HepG2 (cell line): ENCODE data around the gene SGF29. TPM values are rescaled to one million over a fixed set of nuclear protein-coding genes. Genes with fewer than 3 reads are reported as not detected.
A peak's percentile ranks its signal among the peaks of the same experiment; 100 is the strongest.

ENCODE experiments used
- ARID5B ChIP-seq: IDR thresholded peaks from 2 replicates; pipeline ENCODE4 v1.4.0; 2020; ENCODE audit warnings: mild to moderate bottlenecking, missing genetic modification reagents
- BHLHE40 ChIP-seq: IDR thresholded peaks from 2 replicates; pipeline ENCODE4 v1.6.1; 2011; ENCODE audit warnings: low read length, improper control_type of control experiment
- HMG20A ChIP-seq: IDR thresholded peaks from 2 replicates; pipeline ENCODE4 v1.6.1; 2016; ENCODE audit warnings: borderline replicate concordance
- HOMEZ ChIP-seq: IDR thresholded peaks from 2 replicates; pipeline ENCODE4 v1.6.1; 2016; ENCODE audit warnings: low read depth
- ISL2 ChIP-seq: sonication (generic); formaldehyde crosslinking; IDR thresholded peaks from 2 replicates; pipeline ENCODE4 v1.5.0; 2020; ENCODE audit warnings: missing genetic modification reagents
- RFX1 ChIP-seq: fragments of 450-650 bp; IDR thresholded peaks from 2 replicates; pipeline ENCODE4 v1.6.1; 2017
- SP1 ChIP-seq, 2 experiments: fragments of 450-650 bp in 1 of 2; sonication (generic) in 1 of 2; formaldehyde crosslinking in 1 of 2; IDR thresholded peaks; 2 replicates each; pipeline versions ENCODE4 v1.4.0 to v1.6.1; 2016 to 2020; ENCODE audit warnings: missing genetic modification reagents in 1 of 2
- TSC22D2 ChIP-seq: sonication (generic); formaldehyde crosslinking; IDR thresholded peaks from 2 replicates; pipeline ENCODE4 v1.5.1; 2020; ENCODE audit warnings: missing genetic modification reagents, mild to moderate bottlenecking, borderline replicate concordance
- ZNF335 ChIP-seq: sonication (generic); formaldehyde crosslinking; IDR thresholded peaks from 2 replicates; pipeline ENCODE4 v1.4.0; 2020; ENCODE audit warnings: missing genetic modification reagents
- ZNF574 ChIP-seq: sonication (generic); formaldehyde crosslinking; IDR thresholded peaks from 2 replicates; pipeline ENCODE4 v1.4.0; 2020; ENCODE audit warnings: missing genetic modification reagents
- ZNF850 ChIP-seq: sonication (generic); formaldehyde crosslinking; conservative IDR thresholded peaks from 2 replicates; pipeline ENCODE4 v1.9.0; 2021; ENCODE audit warnings: mild to moderate bottlenecking, missing genetic modification reagents
- ZNF879 ChIP-seq: sonication (generic); formaldehyde crosslinking; IDR thresholded peaks from 2 replicates; pipeline ENCODE4 v1.8.1; 2023; ENCODE audit warnings: missing genetic modification reagents
- polyA plus RNA-seq, 8 experiments: library from polyadenylated mRNA; depleted of rRNA in 3 of 8; stranded (reverse) in 7 of 8; unstranded in 1 of 8; fragments of >200 nt; fragmentation: Illumina TruSeq in 4 of 8; extraction: Trizol in 4 of 8; gene quantifications; 2 replicates each; pipeline versions ENCODE4 v1.2.1 to v1.2.3, GENCODE V29; 2011 to 2016; ENCODE audit warnings: low read depth in 4 of 8, missing spikeins in 1 of 8, mixed read lengths in 1 of 8; ENCODE audit not compliant: insufficient read depth in 1 of 8
- total RNA-seq, 5 experiments: library from RNA; depleted of rRNA; stranded (reverse); fragments of >200 nt; fragmentation: Illumina TruSeq; extraction: Trizol; gene quantifications; 2 replicates each; pipeline ENCODE4 v1.2.3, GENCODE V29; 2016; ENCODE audit warnings: low read depth in 1 of 5

SGF29 gene
- total and polyA plus RNA-seq, 2 of the 13 experiments (the other 11 are each of a cell fraction or from before 2014, with no cell fraction given): 5.0 to 29.4 TPM

GRCh38 chr16:28609631-28610594, 56.2 kb downstream of the SGF29 start, which contains the start of gene SULT1A1 (continued):
- TF ChIP-seq ZNF574 (CRISPR knock-in tag) (peak; percentile 58; the same call in 1 of the 2 replicates), ARID5B (CRISPR knock-in tag) (0 out of 2 replicates have a peak, but pooled peaks have one; percentile 20), BHLHE40 (no peak; the same call in 1 of the 2 replicates), ZNF335 (peak; percentile 66; the same call in 1 of the 2 replicates), TSC22D2 (no peak; the same call in 1 of the 2 replicates), ISL2 (CRISPR knock-in tag) (no peak), SP1 (IDR thresholded peaks at IDR 0.05) (0 out of 2 replicates have a peak, but pooled peaks have one; percentile 13), SP1 (CRISPR knock-in tag; IDR thresholded peaks at IDR 0.05) (no peak), ZNF879 (CRISPR knock-in tag) (peak; percentile 77; the same call in 1 of the 2 replicates), ZNF850 (0 out of 2 replicates have a peak, but pooled peaks have one; percentile 56), RFX1 (no peak), HMG20A (CRISPR knock-in tag) (0 out of 2 replicates have a peak, but pooled peaks have one; percentile 6), HOMEZ (CRISPR knock-in tag) (peak; percentile 63; the same call in 1 of the 2 replicates)
- TF ChIP-seq, all 625 proteins: peak for 271
